SK-N-SH (cell line): ENCODE results near the gene INTS11. TPM values are rescaled to one million over a fixed set of nuclear protein-coding genes. Genes with fewer than 3 reads are reported as not detected.

Source experiments
- CTCF ChIA-PET: fragments of 300-600, 350-600 bp; formaldehyde crosslinking; extraction: SDS; loops from one replicate; lab custom pipeline; 2021; lab: Yijun Ruan, JAX
- POLR2A ChIA-PET: fragments of 350-600 bp; sonication (Branson Sonifier 250); formaldehyde crosslinking; extraction: SDS; loops from one replicate; lab custom pipeline; 2020; ENCODE audit warnings: antibody characterized with exemption, inconsistent platforms; lab: Yijun Ruan, JAX
- DNase-seq: peaks from one replicate; pipeline ENCODE4 v3.0.0; 2012
- H2AFZ ChIP-seq: fragments of 200-600 bp; sonication (generic); 2 replicates; pipeline ENCODE4 v1.8.1; 2016; ENCODE audit warnings: antibody characterized with exemption, mild to moderate bottlenecking, low read depth
- H3F3A ChIP-seq: fragments of 200-600 bp; sonication (generic); replicated peaks from 2 replicates; pipeline ENCODE3; 2016; ENCODE audit warnings: antibody characterized with exemption, mild to moderate bottlenecking; ENCODE audit not compliant: insufficient read depth
- H3K27ac ChIP-seq, 2 experiments: fragments of 200-500 bp in 1 of 2; fragments of 200-600 bp in 1 of 2; sonication (Bioruptor generic) in 1 of 2; sonication (generic), shearing (Covaris generic) in 1 of 2; 2 replicates each; pipeline versions ENCODE4 v1.5.1 to v1.6.1; 2014 to 2016; ENCODE audit warnings: low read depth in 2 of 2, inconsistent platforms in 1 of 2, low read length in 1 of 2, mild to moderate bottlenecking in 1 of 2, mixed read lengths in 1 of 2
- H3K27me3 ChIP-seq: fragments of 200-600 bp; sonication (generic), shearing (Covaris generic); 2 replicates; pipeline ENCODE4 v1.6.1; 2016; ENCODE audit warnings: mixed run types; ENCODE audit not compliant: insufficient read depth
- H3K36me3 ChIP-seq, 2 experiments: fragments of 200-500 bp in 1 of 2; fragments of 200-600 bp in 1 of 2; sonication (Bioruptor generic) in 1 of 2; sonication (generic) in 1 of 2; replicated peaks in 1 of 2; 2 replicates each; pipeline versions ENCODE3 to v1.5.1; 2014 to 2016; ENCODE audit warnings: low read length in 1 of 2, mild to moderate bottlenecking in 1 of 2; ENCODE audit not compliant: insufficient read depth in 2 of 2, control insufficient read depth in 1 of 2
- H3K4me1 ChIP-seq, 2 experiments: fragments of 200-500 bp in 1 of 2; fragments of 200-600 bp in 1 of 2; sonication (Bioruptor generic) in 1 of 2; sonication (generic), shearing (Covaris generic) in 1 of 2; 2 replicates each; pipeline versions ENCODE4 v1.5.1 to v1.6.1; 2014 to 2016; ENCODE audit warnings: low read depth in 1 of 2, low read length in 1 of 2, mixed run types in 1 of 2; ENCODE audit not compliant: insufficient read depth in 2 of 2, control insufficient read depth in 1 of 2
- H3K4me2 ChIP-seq: fragments of 200-600 bp; sonication (generic), shearing (Covaris generic); 2 replicates; pipeline ENCODE4 v1.6.1; 2017; ENCODE audit warnings: mixed run types
- H3K4me3 ChIP-seq, 2 experiments: fragments of 200-500 bp in 1 of 2; fragments of 200-600 bp in 1 of 2; sonication (Bioruptor generic) in 1 of 2; sonication (generic), shearing (Covaris generic) in 1 of 2; 2 replicates each; pipeline versions ENCODE4 v1.5.1 to v1.8.1; 2014 to 2016; ENCODE audit warnings: low read depth in 2 of 2, inconsistent platforms in 1 of 2, low read length in 1 of 2, mild to moderate bottlenecking in 1 of 2, mixed read lengths in 1 of 2, moderate library complexity in 1 of 2
- H3K79me2 ChIP-seq: fragments of 200-600 bp; sonication (generic); 2 replicates; pipeline ENCODE4 v1.8.1; 2017; ENCODE audit warnings: mild to moderate bottlenecking; ENCODE audit not compliant: insufficient read depth
- H3K9ac ChIP-seq: fragments of 200-600 bp; sonication (generic); 2 replicates; pipeline ENCODE4 v1.6.1; 2017; ENCODE audit warnings: mixed run types
- H3K9me2 ChIP-seq: fragments of 200-600 bp; sonication (generic); 2 replicates; pipeline ENCODE4 v1.6.1; 2017; ENCODE audit warnings: mixed run types
- H3K9me3 ChIP-seq: fragments of 200-600 bp; sonication (generic); 2 replicates; pipeline ENCODE4 v1.6.1; 2017; ENCODE audit warnings: mixed run types, mild to moderate bottlenecking, moderate library complexity
- H4K20me1 ChIP-seq: fragments of 200-600 bp; sonication (generic); 2 replicates; pipeline ENCODE4 v1.6.1; 2017; ENCODE audit warnings: mild to moderate bottlenecking, mixed run types; ENCODE audit not compliant: insufficient read depth
- FOSL2 ChIP-seq: IDR thresholded peaks from 2 replicates; pipeline ENCODE4 v1.4.0; 2012; ENCODE audit warnings: low read depth, mild to moderate bottlenecking, moderate library complexity, borderline replicate concordance
- GATA2 ChIP-seq: sonication (generic); formaldehyde crosslinking; IDR thresholded peaks from 2 replicates; pipeline ENCODE4 v1.5.0; 2020; ENCODE audit warnings: mild to moderate bottlenecking, missing genetic modification reagents
- JUND ChIP-seq: IDR thresholded peaks from 2 replicates; pipeline ENCODE4 v1.4.0; 2012
- NRF1 ChIP-seq: IDR thresholded peaks from 2 replicates; pipeline ENCODE4 v1.6.1; 2012; ENCODE audit warnings: low read depth, mild to moderate bottlenecking, low read length
- RAD21 ChIP-seq: IDR thresholded peaks from 2 replicates; pipeline ENCODE4 v1.6.1; 2012; ENCODE audit warnings: mild to moderate bottlenecking, low read length
- RFX5 ChIP-seq: IDR thresholded peaks from 2 replicates; pipeline ENCODE4 v1.6.1; 2012; ENCODE audit warnings: mild to moderate bottlenecking, improper control_type of control experiment, low read length
- RXRA ChIP-seq: IDR thresholded peaks from 2 replicates; pipeline ENCODE4 v1.4.0; 2012; ENCODE audit warnings: low read depth, mild to moderate bottlenecking, borderline replicate concordance
- SMC3 ChIP-seq: IDR thresholded peaks from 2 replicates; pipeline ENCODE4 v1.6.1; 2012; ENCODE audit warnings: low read depth, low read length, improper control_type of control experiment
- TAF1 ChIP-seq: IDR thresholded peaks from 2 replicates; pipeline ENCODE4 v1.6.1; 2012; ENCODE audit warnings: low read depth, mild to moderate bottlenecking, low read length, moderate library complexity, borderline replicate concordance
- TCF12 ChIP-seq: IDR thresholded peaks from 2 replicates; pipeline ENCODE4 v1.4.0; 2012
- TEAD4 ChIP-seq: IDR thresholded peaks from 2 replicates; pipeline ENCODE4 v1.4.0; 2012; ENCODE audit warnings: mild to moderate bottlenecking, borderline replicate concordance; ENCODE audit not compliant: insufficient read depth
- WGBS: methylation state at CpG from one replicate; pipeline ENCODE4 v1.1.6; 2017; ENCODE audit warnings: low lambda C conversion rate; 5-methylcytosine and 5-hydroxymethylcytosine counted together
- polyA plus RNA-seq, 3 experiments: library from polyadenylated mRNA; depleted of rRNA; stranded (reverse); fragments of >200 nt; gene quantifications; 2 replicates each; pipeline ENCODE4 v1.2.3, GENCODE V29; 2012
- TF ChIP-seq, protein P1 (sequence below): fragments of 150-350 bp; IDR thresholded peaks from 2 replicates; pipeline ENCODE4 v1.6.1; 2017; ENCODE audit warnings: antibody characterized with exemption, low read length, low read depth, borderline replicate concordance
- TF ChIP-seq, protein P2 (sequence below): fragments of 200-600 bp; sonication (generic); IDR thresholded peaks from 2 replicates; pipeline ENCODE4 v1.6.1; 2017; ENCODE audit warnings: antibody characterized with exemption, mild to moderate bottlenecking, moderate library complexity

The INTS11 gene
- polyA plus RNA-seq, 1 of the 3 experiments (the other 2 are of a cell fraction), result 137 TPM

DNA sequence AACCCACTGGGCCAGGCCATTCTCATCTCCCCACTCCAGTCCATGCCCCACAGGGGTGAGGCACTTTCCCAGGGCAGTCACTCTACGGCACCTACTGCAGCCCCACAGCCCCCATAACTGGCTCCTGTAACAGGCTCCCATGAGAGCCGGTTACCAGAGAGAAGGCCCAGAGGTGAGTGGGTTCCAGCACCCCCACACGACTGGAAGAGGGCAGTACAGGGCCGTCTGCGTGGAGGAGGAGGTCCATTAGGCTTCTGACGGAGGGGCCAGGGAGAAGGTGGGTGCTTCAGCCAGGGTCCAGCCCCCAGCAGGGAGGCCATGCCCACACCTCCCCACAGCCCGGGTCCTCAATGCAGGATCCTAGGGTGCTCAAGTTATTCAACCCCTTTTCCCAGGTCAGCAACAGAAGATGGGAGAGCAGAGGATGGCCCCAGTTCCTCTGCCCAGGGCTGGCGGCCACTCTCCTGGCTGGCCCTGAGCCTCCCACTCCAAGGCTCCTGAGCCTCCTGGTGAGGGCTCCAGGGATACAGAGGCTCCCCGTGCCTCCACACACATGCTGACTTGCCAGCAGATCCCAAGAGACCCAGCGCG is 18.3 kb downstream of the INTS11 start:
- H3F3A ChIP-seq, result no peaks in the 10 kb centered on the region
- H3K4me1 ChIP-seq, result peaks cover 13 to 50% of the 10 kb centered on the region in 2 experiments; a peak in 2 of 4 replicates
- 66% methylated on average over 6 of the region's 11 CpGs for WGBS
- peaks cover 32% of the 10 kb centered on the region for H3K79me2 ChIP-seq
- peak overlapping the region; percentile 14; the same call in 1 of the 2 replicates for H3K9ac ChIP-seq
- peak overlapping the region; percentile 39 to 97; a peak in 2 of 4 replicates for H3K27ac ChIP-seq
- peak; percentile 52 for DNase-seq
- no peaks in the 10 kb centered on the region for H3K9me2 ChIP-seq
- H3K4me2 ChIP-seq, result peak overlapping the region; percentile 95
- H3K36me3 ChIP-seq, result peaks cover 0 to 12% of the 10 kb centered on the region in 2 experiments
- ChIA-PET POLR2A (interaction anchor here (1.5 kb wide), 1 partner anchor 69 kb away, joined by 4 read pairs; the partner anchor contains the start of gene AURKAIP1), CTCF (interaction anchor here (1.0 to 1.2 kb wide), 2 partner anchors 20 to 184 kb away, joined by 3 to 4 read pairs; no protein-coding TSS in a partner anchor)
- no peaks in the 10 kb centered on the region for H3K27me3 ChIP-seq
- TF ChIP-seq TAF1, result no peak
- no peak for TF ChIP-seq NRF1
- TF ChIP-seq, protein P1, sequence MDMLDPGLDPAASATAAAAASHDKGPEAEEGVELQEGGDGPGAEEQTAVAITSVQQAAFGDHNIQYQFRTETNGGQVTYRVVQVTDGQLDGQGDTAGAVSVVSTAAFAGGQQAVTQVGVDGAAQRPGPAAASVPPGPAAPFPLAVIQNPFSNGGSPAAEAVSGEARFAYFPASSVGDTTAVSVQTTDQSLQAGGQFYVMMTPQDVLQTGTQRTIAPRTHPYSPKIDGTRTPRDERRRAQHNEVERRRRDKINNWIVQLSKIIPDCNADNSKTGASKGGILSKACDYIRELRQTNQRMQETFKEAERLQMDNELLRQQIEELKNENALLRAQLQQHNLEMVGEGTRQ, result no peak
- TF ChIP-seq TCF12, result no peak
- TF ChIP-seq RAD21, result peak; percentile 38; the same call in 1 of the 2 replicates
- TF ChIP-seq RFX5, result no peak
- no peak for TF ChIP-seq RXRA
- TF ChIP-seq SMC3, result no peak
- TF ChIP-seq TEAD4, result no peak
- no peak for TF ChIP-seq FOSL2
- TF ChIP-seq GATA2 (CRISPR knock-in tag), result no peak
- no peak for TF ChIP-seq JUND
- TF ChIP-seq, protein P2, sequence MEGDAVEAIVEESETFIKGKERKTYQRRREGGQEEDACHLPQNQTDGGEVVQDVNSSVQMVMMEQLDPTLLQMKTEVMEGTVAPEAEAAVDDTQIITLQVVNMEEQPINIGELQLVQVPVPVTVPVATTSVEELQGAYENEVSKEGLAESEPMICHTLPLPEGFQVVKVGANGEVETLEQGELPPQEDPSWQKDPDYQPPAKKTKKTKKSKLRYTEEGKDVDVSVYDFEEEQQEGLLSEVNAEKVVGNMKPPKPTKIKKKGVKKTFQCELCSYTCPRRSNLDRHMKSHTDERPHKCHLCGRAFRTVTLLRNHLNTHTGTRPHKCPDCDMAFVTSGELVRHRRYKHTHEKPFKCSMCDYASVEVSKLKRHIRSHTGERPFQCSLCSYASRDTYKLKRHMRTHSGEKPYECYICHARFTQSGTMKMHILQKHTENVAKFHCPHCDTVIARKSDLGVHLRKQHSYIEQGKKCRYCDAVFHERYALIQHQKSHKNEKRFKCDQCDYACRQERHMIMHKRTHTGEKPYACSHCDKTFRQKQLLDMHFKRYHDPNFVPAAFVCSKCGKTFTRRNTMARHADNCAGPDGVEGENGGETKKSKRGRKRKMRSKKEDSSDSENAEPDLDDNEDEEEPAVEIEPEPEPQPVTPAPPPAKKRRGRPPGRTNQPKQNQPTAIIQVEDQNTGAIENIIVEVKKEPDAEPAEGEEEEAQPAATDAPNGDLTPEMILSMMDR, result peak; percentile 25; the same call in 1 of the 2 replicates
- H3K4me3 ChIP-seq, result peak overlapping the region; percentile 73 to 91
- no peaks in the 10 kb centered on the region for H3K9me3 ChIP-seq
- no peak overlapping the region for H2AFZ ChIP-seq
- peaks cover 15% of the 10 kb centered on the region; the same call in 1 of the 2 replicates for H4K20me1 ChIP-seq
